HG03342 (cell line): Measurements from ENCODE around the gene PPP1R18.

Experiments
- ATAC-seq: cut with Tn5 transposase; IDR thresholded peaks from one replicate; pipeline ENCODE4 v1.9.1; 2021; ENCODE audit warnings: mild to moderate bottlenecking, moderate library complexity; ENCODE audit not compliant: unreplicated experiment

The PPP1R18 gene

DNA sequence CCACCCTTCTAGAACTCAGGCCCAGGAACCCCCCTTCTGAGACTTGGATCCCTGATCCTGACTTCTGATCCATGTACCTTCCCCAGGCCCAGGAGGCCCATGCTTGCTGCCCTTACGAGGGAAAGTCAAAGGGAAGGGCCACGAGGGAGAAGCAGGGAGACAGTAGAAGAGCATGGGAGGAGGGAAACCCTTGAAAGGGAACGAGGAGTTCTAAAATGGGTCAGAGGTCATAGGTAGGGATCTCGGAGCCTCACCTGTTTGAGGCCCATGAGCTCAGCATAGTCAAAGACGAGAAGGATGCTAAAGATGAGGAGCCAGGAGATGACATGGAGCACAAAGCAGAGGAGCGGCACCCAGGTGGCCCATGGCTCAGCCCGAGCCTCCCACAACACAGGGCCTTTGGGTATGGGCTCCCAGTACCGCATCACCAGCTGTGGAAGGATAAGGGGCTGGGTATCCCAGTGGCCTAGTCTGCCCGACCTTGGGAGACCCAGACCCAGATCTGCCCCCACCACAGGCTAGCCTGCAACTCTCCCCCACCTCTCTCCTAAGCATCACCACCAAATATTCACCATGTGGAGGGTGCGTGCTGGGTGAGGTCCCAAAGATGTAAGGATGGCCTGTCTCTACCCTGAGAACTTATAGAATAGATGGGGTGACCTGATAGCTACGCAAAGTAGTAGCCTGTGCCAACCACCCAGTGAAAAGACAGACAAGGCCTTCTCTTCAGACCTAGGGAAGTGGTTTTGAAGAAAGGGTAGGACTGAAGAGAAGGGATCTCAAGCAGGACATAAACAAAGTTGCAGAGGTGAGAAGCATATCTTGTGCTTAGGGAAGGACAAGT lies 2.8 kb upstream of the PPP1R18 start:
- no peak for ATAC-seq

DNA sequence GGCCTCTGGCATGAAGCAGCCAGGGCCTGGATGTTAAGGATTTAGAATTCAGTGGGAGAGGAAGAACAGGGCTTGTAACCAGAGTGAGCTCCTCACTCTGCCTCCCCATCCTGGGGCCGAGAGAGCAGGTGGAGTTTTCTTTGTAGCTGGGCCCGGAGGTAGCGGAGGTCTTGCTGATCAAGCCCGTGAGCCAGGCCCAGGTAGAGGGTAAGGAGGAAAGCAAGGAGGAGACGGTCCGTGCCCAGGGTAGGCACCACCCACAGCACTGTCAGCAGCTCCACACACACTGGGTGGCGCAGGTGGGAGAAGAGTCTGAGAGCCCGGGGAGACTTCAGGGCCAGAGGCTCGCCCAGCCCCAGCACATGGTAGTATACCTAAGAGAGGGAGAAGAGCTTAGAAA lies 2.1 kb upstream of the PPP1R18 start:
- ATAC-seq, result no peak

DNA sequence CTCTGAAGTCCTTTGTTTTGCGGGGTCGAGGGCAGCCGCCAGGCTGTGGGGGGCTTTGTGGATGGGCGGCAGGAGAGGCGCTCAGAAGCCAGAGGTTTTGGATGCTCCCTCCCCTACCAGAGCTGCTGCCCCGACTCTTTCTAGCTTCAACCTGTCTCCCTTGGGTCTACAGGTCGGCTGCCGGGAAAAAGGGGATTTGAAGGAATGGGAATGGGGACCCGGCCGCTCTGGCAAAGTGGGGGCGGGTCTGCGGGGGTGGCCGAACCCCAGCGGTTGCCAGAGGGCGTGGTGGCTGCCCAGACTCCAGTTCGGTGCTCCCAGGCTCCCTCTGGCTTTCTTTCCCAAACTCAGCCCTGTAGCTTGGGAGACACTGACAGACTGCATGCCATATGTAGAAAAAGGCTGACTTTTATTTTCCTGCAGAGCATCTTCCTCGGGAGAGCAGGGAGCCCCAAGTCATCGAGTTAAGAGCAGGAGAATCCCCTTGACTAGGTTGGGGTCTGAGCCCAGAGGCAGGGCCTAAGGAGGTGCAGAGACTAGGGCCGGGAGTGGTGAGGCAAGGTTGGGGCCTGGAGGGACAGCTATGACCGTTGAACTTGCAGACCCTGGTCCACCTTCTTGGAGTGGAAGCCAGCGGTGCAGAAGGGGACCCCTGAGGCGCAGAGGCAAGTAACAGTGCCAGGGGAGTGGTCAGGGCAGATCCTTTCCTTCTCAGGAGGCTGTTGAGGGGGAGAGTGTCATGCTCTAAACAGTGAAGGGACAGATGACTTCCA lies 1.4 kb upstream of the PPP1R18 start:
- ATAC-seq, result no peak

DNA sequence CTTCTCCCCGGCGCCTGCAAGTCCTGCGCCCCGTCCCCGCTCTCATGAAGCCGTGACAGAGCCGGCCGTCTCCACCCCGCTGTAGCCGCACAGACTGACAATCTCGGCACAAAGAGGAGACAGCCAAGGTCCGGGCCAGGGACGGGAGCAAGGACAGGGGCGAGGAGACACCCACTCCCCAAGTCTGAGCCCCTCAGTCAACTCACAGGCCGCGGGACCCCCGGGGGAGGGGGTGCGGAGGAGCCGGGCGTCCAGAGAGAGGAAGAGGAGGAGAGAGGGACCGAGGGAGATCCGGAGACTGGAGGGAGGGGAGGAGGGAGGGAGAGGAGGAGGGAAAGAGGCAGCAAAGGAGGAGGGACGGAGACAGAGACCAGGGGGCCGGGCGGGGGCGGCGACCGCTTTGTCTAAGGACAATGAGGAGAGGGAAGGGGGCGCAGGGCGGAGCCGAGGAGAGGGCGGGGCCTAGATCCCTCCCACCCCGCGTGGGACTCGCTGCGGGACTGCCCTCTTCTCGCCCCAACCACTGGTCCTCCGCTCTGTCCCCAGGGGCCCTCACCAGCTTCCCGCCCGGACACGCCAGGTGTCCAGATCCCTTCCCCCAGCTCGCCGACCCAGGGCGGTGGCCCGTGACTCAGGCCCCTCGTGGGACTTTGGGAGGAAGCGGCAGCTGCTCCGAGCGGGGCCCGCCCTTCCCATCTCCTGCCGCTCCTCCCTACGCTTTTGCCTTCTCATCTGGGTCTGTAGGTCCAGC lies 638 bp upstream of the PPP1R18 start:
- peak; percentile 45 for ATAC-seq

- no peak for ATAC-seq
Measured at GRCh38 chr6:30685157-30686008, 1.1 kb downstream of the PPP1R18 start.

GRCh38 chr6:30684386-30685156 lies 1.9 kb downstream of the PPP1R18 start:
- no peak for ATAC-seq

- ATAC-seq, result no peak
Measured at GRCh38 chr6:30683980-30684338, 2.5 kb downstream of the PPP1R18 start.

DNA sequence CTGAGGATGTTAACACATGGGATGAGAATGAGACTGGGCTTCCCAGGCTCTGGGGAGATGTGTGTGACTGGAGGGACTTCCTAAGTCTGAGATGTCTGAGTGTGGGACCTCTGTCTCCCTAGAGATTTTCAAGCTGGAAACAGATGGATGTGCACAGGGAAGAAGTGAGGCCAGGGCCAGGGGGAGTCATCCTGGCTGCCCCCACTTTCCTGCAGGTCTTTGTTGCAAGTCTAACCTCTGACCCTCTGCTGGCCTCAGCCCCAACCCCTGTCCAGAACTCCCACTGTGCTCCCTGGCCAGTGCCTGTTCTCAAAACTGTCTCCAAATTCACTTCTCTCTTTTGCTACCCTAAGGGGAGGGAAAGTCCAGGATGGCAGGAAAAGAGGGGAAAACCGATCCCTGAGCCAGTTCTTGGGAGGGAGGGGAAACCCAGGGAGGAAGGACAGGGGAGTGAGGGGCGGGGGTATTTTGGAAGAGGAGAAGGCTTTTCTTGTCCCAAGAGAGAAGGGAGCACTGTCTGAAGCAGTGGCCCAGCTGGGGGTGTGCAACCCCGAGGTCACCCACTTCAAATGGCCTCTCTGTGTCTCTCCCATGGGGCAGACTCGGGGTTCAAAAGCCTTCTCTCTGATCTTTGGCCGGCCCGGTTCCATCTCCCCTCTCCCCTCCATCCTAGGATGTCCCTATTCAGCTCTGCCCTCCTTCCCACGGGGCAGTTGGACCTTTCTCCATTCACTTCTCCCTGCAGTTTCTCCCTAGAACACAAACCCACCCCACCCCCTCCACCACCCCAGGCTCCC lies 3.1 kb downstream of the PPP1R18 start:
- no peak for ATAC-seq

DNA sequence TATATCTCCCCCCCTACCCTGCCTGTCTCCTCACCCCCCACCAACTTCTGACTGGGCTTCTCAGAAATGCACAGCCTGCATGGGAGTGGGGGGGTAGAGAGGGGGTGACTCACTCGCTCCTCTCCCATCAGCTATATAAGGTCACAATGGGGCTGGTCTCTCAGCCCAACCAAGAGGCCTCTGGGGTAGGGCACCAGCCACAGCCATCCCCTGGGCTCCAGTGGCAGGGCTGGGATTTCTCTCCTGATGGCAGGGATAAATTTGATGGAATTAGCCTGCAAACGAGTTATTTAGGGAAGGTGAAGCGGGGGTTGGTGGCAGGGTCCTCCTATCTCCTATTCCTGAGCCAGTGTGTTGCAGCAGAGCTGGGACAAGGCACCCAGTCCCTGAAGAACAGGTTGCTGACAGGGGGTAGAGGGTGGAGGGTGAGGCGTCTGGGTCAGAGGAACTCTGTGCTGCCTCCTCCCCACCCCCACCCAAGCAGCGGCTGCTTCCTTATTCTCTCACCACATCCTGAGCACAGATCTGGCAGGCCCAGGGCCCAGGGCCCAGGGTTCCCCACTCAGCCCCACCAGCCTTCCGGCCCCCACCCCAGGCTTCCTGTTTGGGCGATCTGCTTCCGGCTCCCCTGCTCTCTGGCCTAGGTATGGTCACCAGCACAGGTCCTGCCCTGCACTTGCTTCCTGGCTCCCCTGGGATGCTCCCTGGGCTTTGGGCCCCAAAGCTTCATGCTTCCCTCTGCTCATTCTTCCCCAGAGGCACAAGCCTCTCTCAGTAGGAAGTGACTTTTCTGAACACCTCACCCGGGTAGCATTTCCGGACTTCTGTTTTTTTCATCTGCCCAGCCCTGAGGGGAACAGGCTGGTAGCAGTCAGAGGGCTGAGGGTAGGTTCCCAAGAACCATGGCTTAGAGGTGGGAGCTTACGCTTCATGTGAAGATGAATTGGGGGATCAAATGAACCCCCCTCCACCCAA lies 4.0 kb downstream of the PPP1R18 start:
- ATAC-seq, result peak; percentile 32

- no peak for ATAC-seq
Measured at GRCh38 chr6:30681766-30682142, 4.7 kb downstream of the PPP1R18 start.

DNA sequence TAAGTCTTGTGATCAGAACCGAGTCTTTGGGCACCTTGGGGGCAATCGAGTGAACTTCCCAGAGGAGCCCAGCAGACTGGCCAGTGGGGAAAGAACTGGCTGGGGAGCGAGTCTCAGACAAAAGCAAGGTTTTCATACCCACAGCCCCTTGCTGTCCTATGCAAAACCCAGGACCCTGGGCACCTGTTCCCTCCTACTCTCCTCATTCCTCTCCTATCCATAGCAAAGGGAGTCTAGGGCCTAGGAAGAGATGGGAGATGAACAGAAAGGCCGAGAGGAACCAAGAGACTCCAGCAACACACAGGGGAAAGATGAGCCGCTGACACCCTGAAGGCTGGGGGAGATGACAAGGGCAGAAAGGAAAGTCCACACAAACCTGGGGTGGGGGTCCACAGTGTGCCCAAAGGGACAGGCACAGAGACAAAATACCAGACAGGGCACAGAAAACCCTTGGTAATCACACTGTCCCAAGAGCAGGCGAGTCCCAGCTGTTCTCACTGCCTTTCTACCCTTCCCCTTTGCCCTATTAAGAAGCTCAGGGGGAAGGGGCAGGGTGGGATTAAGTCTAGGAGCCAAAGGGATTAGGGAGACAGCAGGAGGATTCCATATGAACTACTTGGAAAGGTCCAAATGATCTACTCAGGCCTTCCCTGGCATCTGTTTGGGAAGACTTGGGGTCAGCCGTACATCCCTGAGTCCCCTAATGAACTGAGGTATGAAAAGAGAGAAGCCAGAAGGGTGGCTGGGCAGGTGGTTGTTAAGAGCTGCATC lies 6.5 kb downstream of the PPP1R18 start:
- ATAC-seq, result no peak

DNA sequence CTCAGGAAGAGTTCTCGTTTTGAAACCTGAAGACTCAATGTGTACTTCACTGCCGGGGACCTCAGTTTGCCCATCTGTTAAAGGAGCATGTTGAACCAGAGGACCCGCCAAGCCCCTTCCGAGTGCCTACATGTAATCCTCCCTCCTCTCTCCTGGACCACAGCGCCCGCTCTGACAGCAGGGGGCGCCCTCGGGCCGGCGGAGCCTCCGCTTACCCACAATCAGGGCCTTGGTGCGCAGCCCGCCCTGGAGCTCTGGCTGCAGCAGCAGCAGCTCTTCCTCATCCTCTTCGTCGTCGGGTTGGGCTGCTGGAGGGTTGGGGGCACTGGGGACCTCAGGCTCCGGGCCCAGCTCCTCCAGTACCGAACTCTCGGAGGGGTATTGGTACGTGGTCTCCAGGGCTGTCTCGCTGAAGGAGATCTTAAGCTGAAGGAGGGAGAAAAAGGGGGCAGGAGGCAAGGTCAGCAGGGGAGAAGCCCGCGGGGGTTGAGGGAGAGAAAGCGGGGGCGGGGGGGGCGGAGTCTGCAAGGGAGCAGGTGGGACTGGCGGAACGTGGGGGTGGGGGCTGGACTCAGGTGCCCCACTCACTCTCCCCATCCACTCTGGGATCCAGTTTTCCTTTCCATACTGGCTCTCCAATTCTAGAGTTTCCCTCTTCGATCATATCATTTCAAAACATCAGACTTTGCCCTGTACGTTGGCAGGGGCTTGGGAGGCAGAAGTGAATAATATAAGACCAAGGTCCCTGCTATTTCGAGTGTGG lies 7.3 kb downstream of the PPP1R18 start:
- no peak for ATAC-seq

DNA sequence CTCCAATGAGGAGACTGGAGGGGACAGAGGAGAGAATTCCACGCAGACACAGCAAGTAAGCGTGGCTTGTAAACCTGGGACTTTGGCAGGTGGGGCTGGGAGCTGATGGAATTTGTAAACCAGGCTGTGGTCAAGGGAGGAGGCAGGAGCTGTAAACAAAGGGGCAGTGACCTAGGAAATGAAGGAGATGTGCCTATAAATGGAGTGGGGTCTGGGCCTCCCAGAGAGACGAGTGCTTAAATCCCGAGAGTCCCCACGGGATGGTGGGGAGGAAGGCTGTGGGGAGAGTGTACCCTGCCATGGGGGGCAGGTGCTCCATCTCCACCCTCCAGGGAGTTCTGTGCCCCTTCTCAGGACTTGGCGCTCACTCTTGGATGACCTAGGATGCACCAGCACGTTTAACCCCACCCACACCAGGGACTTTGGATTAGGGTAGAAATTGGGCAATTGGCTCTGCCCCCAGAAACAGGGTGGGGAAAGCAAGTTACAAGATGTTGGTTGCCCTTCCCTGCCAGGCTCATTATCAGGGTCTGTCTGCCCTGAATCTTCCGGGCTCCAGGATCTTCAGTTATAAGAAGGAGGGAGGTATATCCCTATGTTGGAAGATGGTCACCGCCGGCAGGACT lies 9.7 kb downstream of the PPP1R18 start:
- ATAC-seq, result no peak

DNA sequence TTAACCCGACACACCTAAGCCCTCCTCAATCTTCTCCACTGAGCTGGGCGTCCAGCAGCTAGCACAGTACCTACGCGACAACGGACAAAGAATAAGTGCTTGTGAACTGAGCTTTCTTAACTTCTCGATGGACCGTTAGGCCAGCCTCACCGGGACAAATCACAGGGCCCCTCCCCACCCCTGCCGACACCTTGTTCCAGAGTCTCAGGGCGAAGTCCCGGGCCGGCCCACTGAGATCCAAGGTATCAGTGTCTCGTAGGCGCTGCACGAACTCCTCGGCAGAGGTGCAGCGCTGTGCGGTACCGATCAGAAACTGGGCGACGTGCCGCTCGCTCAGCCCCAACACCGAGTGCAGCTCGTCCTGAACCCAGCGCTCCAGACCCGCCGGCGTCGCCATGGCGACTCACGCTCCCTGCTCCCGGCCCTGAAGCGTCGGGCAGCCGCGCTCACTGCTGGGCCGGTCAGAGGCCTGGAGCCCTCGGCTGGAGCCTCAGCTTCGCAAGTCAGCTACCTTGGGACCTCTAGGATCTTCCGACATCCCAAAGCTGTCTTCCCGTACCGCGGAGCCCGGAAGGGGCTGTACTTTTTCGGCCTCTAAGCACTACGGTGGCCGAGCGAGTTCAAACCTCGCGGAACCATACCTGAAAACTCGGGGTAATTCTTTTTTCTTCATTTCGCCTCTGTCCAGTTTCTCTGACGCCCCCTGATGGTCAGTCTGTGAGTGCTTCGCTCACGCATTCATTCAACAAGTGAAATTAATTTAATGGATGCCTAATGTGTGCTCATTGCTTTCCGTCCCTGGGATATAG lies 13.8 kb downstream of the PPP1R18 start, which contains the start of gene DHX16:
TSS of gene DHX16 (minus strand) at position 562 of the 809 bp plus-strand sequence. CDS start at position 397, 165 bp downstream.
- peak; percentile 60 for ATAC-seq
